SIG-M5 (cell line): ENCODE results near the gene CCDC148.

Source experiments
- DNase-seq: peaks from one replicate; lab custom pipeline; 2025; lab: John Stamatoyannopoulos, UW

Gene CCDC148

GRCh38 chr2:158124896-158125295, 331.7 kb downstream of the CCDC148 start:
- no peak for DNase-seq
